ENCODE data around the gene BACH2.

DNA sequence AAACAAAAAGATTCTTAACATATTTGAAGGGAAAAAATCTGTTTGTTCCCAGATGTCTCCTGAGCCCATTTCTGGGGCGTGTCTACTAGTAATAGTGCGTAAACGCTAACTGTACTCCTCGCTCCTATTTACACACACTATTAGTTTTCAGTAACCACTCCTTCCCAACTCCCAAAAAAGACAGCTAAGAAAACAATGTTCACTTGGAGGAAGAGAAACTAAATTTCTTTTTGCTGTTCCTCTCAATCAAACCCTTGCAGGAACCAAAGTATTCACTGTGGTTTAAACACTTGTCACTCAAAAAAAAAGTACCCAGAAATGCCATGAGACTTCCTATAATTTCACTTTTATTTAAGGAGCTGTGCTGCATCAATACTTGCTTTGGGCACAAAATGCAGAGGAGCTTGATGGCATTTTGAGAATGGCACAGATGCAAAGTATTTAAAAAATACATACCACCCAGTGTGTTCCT is 118.2 kb downstream of the BACH2 start:
- TF ChIP-seq CTCF (optimal IDR thresholded peaks at IDR 0.05 in 1 of 3, IDR thresholded peaks at IDR 0.05 in 1 of 3, conservative IDR thresholded peaks at IDR 0.05 in 1 of 3; ENCODE audit: extremely low read depth in 1 of 3, insufficient read depth in 2 of 3, low read length in 3 of 3) (no peak), EZH2 (IDR thresholded peaks at IDR 0.05; ENCODE audit: low read length) (no peak)

Measured in keratinocyte (primary cell).